GM19240 (cell line): Measurements from ENCODE around the gene KCNJ4.

Experiments used
- DNase-seq: peaks from one replicate; pipeline ENCODE4 v3.0.0; 2011; ENCODE audit warnings: low spot score; ENCODE audit not compliant: insufficient read length

Gene KCNJ4

DNA sequence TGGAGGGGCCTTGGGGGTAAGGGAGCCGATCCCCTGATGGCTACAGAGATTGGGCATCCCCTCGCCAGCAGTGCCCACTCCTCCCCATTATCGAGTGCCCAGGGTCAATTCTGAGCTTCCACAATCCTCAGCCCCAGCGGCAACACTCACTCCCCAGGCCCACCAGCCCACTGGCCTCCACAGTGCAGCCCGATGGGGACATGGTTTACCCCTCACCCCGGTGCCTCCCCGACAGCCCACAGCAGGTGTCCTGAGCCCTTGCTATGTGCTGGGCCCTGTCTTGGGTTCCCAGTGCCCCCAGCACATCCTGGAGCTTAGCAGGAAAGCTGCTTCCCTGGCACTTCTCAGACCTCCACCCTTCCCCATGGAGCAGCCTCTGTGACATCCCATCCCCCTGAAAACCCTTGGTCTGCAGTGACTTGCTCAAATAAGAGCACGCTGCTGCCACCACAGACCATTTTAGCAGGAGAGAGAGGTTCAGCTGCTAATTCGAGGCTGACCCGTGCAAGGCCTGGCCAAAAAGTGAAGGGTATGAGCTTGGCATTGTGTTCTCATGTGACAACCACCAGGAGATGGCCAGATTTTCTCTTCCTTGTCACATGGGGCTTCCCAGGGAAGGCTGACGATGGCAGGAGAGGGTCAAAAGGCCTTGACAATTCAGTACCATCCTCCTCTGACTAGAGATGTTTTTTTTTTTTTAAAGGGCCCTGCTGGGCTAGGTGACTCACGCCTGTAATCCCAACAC, 23.6 kb downstream of the KCNJ4 start:
- DNase-seq, result no peak

DNA sequence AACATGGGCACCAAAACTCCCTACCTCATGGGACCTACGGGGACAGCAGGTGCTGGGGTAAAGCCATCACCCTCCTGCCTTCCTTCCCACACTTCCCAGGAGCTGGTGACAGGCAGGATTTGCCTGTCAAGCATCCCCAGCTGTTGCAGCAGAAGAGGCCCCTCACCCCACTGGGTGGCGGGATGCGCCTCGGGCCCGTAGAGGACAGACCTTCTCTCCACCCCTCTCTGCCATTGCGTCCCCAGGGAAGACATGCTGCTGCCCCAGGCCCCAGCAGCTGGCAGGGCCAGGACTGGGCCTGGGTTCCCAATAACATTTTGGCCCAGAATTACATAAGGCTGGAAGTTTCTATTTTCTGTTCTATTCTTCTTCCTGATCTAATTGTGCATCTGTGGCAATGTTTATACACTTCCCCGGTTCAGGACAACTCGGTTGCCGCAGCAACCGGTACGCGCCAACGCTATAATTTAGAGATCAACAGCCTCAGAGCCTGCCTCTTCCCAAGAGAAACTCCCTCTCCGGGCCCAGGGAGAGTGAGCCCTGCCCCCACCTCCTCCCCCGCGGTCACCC, 25.4 kb downstream of the KCNJ4 start:
- no peak for DNase-seq

DNA sequence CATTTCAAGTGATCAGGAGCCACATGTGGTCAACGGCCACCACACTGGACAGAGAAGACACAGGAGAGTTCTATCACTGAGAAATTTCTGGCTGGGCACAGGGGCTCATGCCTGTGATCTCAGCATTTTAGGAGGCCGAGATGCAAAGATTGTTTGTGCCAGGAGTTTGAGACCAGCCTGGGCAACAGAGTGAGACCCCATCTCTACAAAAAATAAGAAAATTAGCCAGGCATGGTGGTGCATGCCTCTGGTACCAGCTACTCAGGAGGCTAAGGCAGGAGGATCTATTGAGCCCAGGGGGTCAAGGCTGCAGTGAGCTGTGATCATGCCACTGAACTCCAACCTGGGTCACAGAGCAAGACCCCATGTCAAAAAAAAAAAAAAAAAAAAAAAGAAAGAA, 26.3 kb downstream of the KCNJ4 start:
- DNase-seq, result no peak

GRCh38 chr22:38427940-38428339, 27.1 kb downstream of the KCNJ4 start:
- DNase-seq, result no peak

DNA sequence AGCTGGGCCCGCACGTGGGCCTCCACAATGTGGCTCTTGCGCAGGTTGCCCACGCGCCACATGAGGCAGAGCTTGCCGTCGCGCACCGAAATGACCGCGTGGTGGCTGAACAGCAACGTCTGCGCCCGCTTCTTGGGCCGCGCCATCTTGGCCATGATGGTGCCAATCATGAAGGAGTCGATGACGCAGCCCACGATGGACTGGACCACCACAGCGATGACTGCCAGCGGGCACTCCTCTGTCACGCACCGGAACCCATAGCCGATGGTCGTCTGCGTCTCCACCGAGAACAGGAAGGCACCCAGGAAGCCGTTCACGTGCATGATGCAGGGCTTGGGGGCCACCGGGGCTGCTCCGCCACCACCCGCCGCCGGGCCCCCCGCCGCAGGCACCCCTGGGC, 27.5 kb downstream of the KCNJ4 start:
- no peak for DNase-seq

GRCh38 chr22:38426628-38427027, 28.4 kb downstream of the KCNJ4 start:
- DNase-seq, result no peak

GRCh38 chr22:38424525-38425080, 30.4 kb downstream of the KCNJ4 start:
- no peak for DNase-seq

- DNase-seq, result no peak
These were observed 31.2 kb downstream of the KCNJ4 start for GRCh38 chr22:38423512-38424503.

DNA sequence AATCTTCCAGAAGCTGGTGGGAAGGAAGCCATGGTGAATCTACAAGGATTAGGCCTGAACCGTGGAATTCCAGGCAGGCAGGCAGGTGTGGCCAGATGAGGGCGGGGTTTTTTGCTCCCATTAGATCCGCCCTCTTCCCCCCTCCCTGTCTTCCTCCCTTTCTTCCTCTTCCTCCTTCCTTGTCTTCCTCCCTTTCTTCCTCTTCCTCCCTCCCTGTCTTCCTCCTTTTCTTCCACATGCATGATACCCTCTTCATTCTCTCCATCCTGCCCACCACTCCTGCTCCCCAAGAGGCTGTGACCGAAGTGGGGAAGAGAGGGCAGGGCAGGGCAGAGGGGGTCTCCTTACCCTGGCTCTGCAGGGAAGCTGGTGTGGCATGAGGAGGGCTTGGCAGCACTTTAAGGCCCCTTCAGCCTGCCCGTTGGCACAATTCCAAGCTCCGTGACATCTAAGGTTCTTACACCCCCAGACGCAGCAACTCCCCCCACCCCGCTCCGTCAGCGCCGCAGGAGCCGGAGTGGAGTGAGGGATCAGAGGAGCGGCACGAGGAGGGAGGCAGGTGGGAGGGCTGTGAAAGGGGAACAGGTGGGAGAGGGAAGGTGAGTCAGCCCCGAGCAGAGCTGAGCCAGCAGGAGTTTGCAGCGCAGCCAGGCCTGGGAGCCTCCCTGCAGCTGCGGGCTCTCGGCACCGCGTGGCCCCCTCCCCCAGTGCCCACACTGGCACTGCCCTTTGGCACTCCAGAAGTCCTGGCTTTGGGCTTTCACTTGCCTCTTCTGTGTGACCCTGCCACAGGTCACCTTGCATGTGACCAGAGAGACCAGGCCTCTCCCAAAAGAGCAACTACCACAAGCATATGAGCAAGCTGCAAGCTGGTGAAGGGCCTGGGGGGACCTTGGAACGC, 32.1 kb downstream of the KCNJ4 start:
- DNase-seq, result no peak

DNA sequence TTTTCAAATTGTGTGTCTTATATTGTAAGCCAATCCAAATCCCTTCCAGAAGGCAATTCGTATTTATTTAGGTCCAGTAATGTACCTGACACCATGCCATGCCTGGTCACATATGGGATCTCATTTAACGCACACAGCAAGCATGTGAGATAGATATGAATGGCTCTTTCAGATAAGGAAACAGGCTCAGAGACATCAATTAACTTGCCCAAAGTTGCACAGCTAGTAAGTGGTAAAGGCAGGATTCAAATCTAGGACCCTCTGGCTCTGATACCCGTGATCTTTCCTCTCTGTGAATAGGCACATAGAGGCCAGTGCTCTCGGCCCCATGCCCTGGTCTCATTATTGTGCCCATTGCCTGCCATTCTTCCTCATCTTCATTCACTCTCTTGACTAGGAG, 34.3 kb downstream of the KCNJ4 start:
- DNase-seq, result no peak

DNA sequence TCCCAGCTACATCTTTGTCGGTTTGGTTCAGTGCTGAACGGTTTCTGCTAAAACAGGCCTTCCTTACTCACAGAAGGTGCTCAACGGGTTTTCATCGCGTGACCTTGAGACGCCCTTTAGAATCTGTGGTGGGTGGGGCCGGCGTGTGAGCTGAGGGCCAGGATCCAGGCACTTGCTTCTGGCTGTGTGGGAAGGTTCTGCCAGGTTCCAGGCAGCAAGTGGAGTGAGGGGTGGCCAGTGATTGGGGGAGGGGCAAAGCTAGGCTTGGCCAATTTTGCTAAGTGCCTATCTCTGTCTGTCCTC, 35.2 kb downstream of the KCNJ4 start:
- DNase-seq, result no peak

DNA sequence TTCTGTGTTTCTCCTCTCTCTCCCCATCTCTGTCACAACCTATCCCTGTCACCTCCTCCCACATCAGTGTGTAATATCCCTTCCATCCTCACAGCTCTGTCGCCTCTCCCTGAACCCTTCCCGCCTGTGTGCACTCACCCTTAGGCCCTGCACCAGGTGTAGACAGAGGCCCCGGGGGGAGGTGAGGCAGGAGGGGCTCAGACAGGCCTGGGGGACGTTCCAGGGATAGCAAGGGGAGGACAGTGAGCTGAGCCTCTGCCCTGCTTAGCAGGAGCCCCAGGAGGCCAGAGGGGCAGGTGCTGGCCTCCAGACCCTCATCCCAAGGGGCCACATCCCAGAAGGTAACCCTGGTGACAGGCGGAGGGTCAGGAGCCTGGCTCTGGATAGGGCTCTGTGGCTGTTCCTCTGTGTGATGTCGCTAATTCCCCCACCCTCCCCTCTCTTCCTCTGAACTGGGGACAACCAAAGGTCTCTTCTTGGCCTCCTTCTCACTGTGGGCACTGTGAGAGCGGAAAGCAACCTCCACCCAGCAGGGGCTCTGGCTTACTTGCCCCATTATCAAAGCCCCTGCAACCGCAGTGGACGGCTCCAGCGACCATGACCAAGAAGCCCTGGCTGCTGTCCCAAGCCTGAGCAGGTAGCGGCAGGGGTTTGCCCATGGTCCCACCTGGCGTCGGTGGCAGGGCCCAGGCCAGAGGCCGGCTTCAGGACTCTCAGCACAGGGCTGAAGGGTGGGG, 35.7 kb downstream of the KCNJ4 start:
- DNase-seq, result no peak

DNA sequence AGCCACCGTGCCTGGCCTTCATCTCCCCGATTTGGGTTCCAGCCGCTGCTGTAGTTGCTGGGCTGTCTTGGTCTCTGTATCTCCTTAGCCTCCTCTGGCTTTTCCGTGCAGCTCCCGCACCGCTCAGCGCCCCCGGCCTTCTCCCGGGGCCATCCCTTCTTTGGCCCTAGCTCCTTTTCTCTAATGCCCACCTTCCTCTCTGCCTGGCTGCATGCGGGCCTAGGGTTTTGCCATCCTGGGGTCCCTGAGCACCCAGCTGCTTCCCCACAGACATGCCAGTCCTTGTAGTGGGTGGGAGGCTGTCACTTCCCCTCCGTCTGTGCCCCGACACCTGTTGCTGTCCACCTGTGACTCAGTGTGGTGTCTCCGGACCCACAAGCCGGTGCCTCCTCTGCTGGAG, 36.4 kb downstream of the KCNJ4 start:
- no peak for DNase-seq

DNA sequence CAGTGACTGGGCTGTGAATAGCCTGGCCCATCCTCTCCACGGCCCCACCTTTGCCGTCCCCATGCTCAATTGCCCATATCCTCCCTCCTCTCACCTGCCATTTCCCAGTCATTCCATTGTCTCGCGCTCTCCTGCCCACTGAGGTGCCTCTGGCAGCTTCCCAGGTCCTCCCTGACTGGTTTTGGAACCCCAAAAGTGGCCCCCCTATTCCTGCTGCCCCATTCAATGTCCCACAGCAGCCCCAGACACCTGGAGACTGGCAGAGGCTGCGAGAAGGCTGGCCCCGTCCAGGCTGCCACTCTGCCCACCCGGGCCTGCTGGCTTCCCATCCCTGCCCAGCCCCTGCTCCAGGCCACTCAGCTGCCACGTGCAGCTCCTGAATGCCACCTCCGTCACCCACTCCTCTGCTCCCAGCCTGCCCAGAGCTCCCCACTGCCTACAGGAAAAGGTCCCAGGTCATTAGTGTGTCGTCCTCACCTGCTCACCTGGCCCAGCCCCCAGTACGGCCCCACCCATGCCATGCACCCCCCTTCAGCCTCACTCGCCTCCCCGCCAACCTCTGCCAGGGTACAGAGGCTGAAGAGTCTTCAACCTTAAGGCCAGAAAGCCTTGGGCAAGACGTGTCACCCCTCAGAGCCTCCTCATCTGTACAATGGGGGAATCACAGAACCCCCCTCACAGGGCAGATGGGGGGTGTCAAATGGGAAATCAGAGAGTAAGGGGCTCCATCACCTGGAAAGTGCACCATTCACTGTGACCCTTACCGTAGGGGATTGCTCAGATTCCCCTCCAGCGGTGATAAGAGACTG, 37.5 kb downstream of the KCNJ4 start:
- DNase-seq, result no peak

GRCh38 chr22:38416621-38417251, 38.3 kb downstream of the KCNJ4 start:
- no peak for DNase-seq

DNA sequence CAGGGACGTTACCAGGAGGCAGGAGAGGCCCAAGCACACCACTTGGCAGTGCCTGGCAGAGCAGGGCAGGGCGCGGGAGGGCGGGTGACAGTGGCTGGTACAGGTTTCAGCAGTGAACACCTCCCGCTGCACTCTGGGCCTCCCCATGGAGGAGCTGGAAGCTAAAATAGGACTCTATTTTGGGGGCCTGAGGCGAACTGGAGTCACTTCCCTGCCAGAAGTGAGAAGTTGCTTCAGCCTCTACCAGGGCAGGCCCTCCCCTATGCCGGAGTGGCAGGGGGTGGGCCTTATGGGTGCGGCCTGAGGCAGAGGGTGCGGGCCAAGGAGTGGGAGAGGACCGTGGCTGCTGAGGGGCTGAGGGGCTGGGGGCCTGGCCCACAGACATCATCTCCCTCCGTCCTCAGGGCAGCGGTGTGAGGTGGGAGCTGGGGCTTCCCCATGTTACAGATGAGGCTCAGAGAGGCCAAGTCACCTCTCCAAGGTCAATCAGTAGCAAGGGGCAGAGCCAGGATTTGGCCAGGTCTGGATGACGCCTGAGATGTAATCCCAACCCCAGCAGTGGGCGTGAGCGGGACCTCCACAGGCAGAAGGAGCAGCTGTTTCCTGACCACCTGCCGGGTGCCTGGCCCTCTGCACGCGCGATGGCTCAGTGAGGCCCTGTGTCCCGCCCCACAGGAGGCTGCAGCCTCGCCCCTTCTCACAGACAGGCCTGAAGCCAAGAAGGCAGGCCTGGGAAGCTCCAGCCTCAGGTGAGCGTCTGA, 39.3 kb downstream of the KCNJ4 start:
- no peak for DNase-seq

GRCh38 chr22:38415046-38415445, 40.0 kb downstream of the KCNJ4 start:
- no peak for DNase-seq

- DNase-seq, result no peak
These were observed 41.0 kb downstream of the KCNJ4 start for GRCh38 chr22:38414009-38414395.
